Stomach (tissue), 4 donors: ENCODE results near the gene SLC25A38.

Source experiments
- CTCF ChIP-seq, 7 experiments: fragments of 450-650 bp in 4 of 7; fragments of 200-600 bp in 3 of 7; sonication (generic) in 3 of 7; IDR thresholded peaks; one replicate each; pipeline ENCODE4 v1.5.1; 2016 to 2019; ENCODE audit warnings: antibody characterized with exemption in 7 of 7, control low read depth in 2 of 7, mild to moderate bottlenecking in 1 of 7
- EP300 ChIP-seq: sonication (generic); formaldehyde crosslinking; IDR thresholded peaks from one replicate; pipeline ENCODE4 v1.6.1; 2017; ENCODE audit warnings: antibody characterized with exemption

- TF ChIP-seq CTCF (IDR thresholded peaks at IDR 0.05): no peak
- TF ChIP-seq EP300: no peak
These were observed 36.2 kb upstream of the SLC25A38 start for GRCh38 chr3:39346785-39347585.
